Measurements from ENCODE around the gene NR6A1. TPM values are rescaled to one million over a fixed set of nuclear protein-coding genes. Genes with fewer than 3 reads are reported as not detected.

NR6A1 gene
- total and polyA plus RNA-seq, 2 of the 13 experiments (the other 11 are each of a cell fraction or from before 2014, with no cell fraction given): 28.1 to 31.5 TPM

DNA sequence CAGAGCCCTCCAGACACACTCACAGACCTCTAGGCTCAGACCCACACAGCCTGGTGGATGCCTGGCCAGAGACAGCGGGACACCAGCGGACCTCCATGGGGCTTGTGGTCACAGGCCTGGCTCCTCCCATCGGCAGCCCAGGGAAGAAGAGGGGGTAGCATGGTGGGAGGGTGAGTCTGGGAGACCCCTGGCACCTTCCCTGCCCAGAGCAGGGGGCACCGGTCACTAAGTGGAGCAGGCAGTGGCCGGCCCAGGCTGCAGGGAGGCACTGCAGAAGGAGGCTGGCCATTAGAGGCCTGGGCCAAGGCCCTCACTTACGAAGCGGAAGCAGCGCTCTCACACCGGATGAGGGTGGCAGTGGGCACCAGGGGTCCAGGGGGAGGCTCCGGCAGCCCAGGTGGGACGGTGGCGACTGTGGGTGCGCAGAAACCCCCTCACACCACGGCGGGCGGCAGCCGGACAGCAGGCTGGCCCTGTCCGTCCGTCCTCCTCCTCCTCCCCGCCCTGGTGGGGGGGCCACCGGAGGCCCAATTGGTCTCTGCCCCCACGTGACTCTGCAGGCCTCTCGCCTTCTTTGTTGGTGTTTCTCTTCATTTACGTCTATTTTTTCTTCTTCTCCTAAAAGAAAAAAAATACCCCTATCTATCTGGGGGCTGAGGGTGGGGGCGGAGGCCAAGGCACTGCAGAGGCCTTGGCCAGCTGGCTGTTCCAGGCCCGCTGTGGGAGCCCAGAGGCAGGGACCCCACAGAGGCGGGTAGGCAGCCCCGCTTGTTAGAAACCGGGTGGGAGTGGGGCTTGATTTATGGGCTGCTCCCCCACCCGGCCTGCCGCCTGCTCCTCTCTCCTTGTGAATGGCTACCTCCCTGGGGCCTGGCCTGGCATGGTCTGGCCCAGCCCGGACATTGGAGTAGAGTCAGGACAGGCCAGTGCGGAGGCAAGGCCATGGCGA, 263.9 kb downstream of the NR6A1 start, which contains the start of gene NR5A1:
NR5A1 (minus strand) TSS at position 469 of the 949 bp plus-strand sequence. CDS start 4,004 bp downstream, outside the sequence.
- no peaks in the 10 kb centered on the region for H3K27me3 ChIP-seq (ENCODE audit: control insufficient read depth in 1 of 2, insufficient read depth in 2 of 2, low read length in 2 of 2)
- in situ Hi-C loops (cut with HindIII; ENCODE audit: extremely low pct_ligation_motif_present, low pct_unique_long_range_greater_than_20kb) (no loop called here), intact Hi-C loops (cut with micrococcal nuclease; ENCODE audit: unreplicated experiment) (no loop called here)
- peak within 1 kb of the TSS; percentile 79 to 88 (median 80) for H3K4me3 ChIP-seq (replicated peaks in 1 of 3; ENCODE audit: insufficient read depth in 1 of 3, low read depth in 2 of 3, low read length in 3 of 3)
- no peaks in the 10 kb centered on the region for H4K20me1 ChIP-seq (ENCODE audit: insufficient read depth, low read length)
- ATAC-seq (peak; percentile 64), FAIRE-seq (no peak), DNase-seq (ENCODE audit: low spot score) (peak; percentile 42)
- peak within 1 kb of the TSS; percentile 86 for H3K9ac ChIP-seq (ENCODE audit: insufficient read depth, low read depth, low read length)
- peak within 1 kb of the TSS; percentile 87 for H3K27ac ChIP-seq (ENCODE audit: extremely low read length, insufficient read depth, low read length)
- H3K36me3 ChIP-seq (replicated peaks in 1 of 2; ENCODE audit: control insufficient read depth in 1 of 2, insufficient read depth in 2 of 2, low read length in 2 of 2): peaks cover 0 to 3% of the 10 kb centered on the region in 2 experiments; a peak in 2 of 5 replicates
- no peak within 1 kb of the TSS for H2AFZ ChIP-seq (ENCODE audit: low read length)
- H3K79me2 ChIP-seq (ENCODE audit: insufficient read depth, low read length): peaks cover 21% of the 10 kb centered on the region
- TSS peak; percentile 82 for BruUV-seq (replicated peaks)
- ChIA-PET POLR2A (interaction anchor here (1.2 to 2.1 kb wide), 2 partner anchors 9 to 26 kb away, joined by 3 to 6 read pairs; no protein-coding TSS in a partner anchor), CTCF (ENCODE audit: low intra/inter-chr PET ratio, low total read pairs) (no interaction called here)
- H3K4me1 ChIP-seq (ENCODE audit: insufficient read depth, low read length): peaks cover 45% of the 10 kb centered on the region
- no peaks in the 10 kb centered on the region for H3K9me3 ChIP-seq (ENCODE audit: low read length)
- peak within 1 kb of the TSS; percentile 86 for H3K4me2 ChIP-seq (ENCODE audit: low read depth, low read length)
- 21% methylated on average over 9 of the region's 34 CpGs for WGBS (ENCODE audit: low lambda C conversion rate)
- TF ChIP-seq BORCS8-MEF2B (CRISPR knock-in tag; IDR thresholded peaks at IDR 0.05): peak; percentile 27
- TF ChIP-seq LCORL (IDR thresholded peaks at IDR 0.05): peak; percentile 60; the same call in 1 of the 2 replicates
- TF ChIP-seq LCORL (CRISPR knock-in tag; IDR thresholded peaks at IDR 0.05): peak; percentile 38
- TF ChIP-seq, protein P1, sequence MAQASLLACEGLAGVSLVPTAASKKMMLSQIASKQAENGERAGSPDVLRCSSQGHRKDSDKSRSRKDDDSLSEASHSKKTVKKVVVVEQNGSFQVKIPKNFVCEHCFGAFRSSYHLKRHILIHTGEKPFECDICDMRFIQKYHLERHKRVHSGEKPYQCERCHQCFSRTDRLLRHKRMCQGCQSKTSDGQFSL (CRISPR knock-in tag; IDR thresholded peaks at IDR 0.05): peak; percentile 99
- TF ChIP-seq SRSF4 (IDR thresholded peaks at IDR 0.05; ENCODE audit: low read depth, low read length, poor library complexity, severe bottlenecking): no peak
- TF ChIP-seq CCAR2 (optimal IDR thresholded peaks at IDR 0.05; ENCODE audit: low read depth, low read length): no peak
- peak; percentile 51 for TF ChIP-seq FOXO1 (CRISPR knock-in tag; IDR thresholded peaks at IDR 0.05)
- TF ChIP-seq, protein P2, sequence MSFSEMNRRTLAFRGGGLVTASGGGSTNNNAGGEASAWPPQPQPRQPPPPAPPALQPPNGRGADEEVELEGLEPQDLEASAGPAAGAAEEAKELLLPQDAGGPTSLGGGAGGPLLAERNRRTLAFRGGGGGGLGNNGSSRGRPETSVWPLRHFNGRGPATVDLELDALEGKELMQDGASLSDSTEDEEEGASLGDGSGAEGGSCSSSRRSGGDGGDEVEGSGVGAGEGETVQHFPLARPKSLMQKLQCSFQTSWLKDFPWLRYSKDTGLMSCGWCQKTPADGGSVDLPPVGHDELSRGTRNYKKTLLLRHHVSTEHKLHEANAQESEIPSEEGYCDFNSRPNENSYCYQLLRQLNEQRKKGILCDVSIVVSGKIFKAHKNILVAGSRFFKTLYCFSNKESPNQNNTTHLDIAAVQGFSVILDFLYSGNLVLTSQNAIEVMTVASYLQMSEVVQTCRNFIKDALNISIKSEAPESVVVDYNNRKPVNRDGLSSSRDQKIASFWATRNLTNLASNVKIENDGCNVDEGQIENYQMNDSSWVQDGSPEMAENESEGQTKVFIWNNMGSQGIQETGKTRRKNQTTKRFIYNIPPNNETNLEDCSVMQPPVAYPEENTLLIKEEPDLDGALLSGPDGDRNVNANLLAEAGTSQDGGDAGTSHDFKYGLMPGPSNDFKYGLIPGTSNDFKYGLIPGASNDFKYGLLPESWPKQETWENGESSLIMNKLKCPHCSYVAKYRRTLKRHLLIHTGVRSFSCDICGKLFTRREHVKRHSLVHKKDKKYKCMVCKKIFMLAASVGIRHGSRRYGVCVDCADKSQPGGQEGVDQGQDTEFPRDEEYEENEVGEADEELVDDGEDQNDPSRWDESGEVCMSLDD (CRISPR knock-in tag; IDR thresholded peaks at IDR 0.05; ENCODE audit: borderline replicate concordance): no peak
- peak; percentile 36; the same call in 1 of the 2 replicates for TF ChIP-seq AHR (CRISPR knock-in tag; IDR thresholded peaks at IDR 0.05)
- TF ChIP-seq, protein P3, sequence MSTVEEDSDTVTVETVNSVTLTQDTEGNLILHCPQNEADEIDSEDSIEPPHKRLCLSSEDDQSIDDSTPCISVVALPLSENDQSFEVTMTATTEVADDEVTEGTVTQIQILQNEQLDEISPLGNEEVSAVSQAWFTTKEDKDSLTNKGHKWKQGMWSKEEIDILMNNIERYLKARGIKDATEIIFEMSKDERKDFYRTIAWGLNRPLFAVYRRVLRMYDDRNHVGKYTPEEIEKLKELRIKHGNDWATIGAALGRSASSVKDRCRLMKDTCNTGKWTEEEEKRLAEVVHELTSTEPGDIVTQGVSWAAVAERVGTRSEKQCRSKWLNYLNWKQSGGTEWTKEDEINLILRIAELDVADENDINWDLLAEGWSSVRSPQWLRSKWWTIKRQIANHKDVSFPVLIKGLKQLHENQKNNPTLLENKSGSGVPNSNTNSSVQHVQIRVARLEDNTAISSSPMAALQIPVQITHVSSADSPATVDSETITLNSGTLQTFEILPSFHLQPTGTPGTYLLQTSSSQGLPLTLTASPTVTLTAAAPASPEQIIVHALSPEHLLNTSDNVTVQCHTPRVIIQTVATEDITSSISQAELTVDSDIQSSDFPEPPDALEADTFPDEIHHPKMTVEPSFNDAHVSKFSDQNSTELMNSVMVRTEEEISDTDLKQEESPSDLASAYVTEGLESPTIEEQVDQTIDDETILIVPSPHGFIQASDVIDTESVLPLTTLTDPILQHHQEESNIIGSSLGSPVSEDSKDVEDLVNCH (CRISPR knock-in tag; IDR thresholded peaks at IDR 0.05): 0 out of 2 replicates have a peak, but pooled peaks have one; percentile 38
- TF ChIP-seq SOX6 (IDR thresholded peaks at IDR 0.05): no peak
- TF ChIP-seq SOX6 (CRISPR knock-in tag; IDR thresholded peaks at IDR 0.05): no peak
- TF ChIP-seq, protein P4, sequence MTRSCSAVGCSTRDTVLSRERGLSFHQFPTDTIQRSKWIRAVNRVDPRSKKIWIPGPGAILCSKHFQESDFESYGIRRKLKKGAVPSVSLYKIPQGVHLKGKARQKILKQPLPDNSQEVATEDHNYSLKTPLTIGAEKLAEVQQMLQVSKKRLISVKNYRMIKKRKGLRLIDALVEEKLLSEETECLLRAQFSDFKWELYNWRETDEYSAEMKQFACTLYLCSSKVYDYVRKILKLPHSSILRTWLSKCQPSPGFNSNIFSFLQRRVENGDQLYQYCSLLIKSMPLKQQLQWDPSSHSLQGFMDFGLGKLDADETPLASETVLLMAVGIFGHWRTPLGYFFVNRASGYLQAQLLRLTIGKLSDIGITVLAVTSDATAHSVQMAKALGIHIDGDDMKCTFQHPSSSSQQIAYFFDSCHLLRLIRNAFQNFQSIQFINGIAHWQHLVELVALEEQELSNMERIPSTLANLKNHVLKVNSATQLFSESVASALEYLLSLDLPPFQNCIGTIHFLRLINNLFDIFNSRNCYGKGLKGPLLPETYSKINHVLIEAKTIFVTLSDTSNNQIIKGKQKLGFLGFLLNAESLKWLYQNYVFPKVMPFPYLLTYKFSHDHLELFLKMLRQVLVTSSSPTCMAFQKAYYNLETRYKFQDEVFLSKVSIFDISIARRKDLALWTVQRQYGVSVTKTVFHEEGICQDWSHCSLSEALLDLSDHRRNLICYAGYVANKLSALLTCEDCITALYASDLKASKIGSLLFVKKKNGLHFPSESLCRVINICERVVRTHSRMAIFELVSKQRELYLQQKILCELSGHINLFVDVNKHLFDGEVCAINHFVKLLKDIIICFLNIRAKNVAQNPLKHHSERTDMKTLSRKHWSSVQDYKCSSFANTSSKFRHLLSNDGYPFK (CRISPR knock-in tag; IDR thresholded peaks at IDR 0.05; ENCODE audit: borderline replicate concordance): peak; percentile 56; the same call in 1 of the 2 replicates
- peak; percentile 25; the same call in 1 of the 2 replicates for TF ChIP-seq ZNF260 (CRISPR knock-in tag; IDR thresholded peaks at IDR 0.05; ENCODE audit: borderline replicate concordance, low read depth)
